Fibroblast of lung (primary cell): ENCODE results near the gene SLC6A2. TPM values are rescaled to one million over a fixed set of nuclear protein-coding genes. Genes with fewer than 3 reads are reported as not detected.
A peak's percentile ranks its signal among the peaks of the same experiment; 100 is the strongest.

Experiments used
- DNase-seq, 2 donors: peaks; one replicate each; pipeline versions ENCODE4 v3.0.0 to v3.0.0-alpha.2; 2010; ENCODE audit warnings: low read depth in 2 of 2
- H2AFZ ChIP-seq: 2 replicates; pipeline ENCODE4 v1.5.1; 2012; ENCODE audit warnings: low read length, control low read depth, inconsistent platforms
- H3K27ac ChIP-seq: 2 replicates; pipeline ENCODE4 v1.5.1; 2011; ENCODE audit warnings: low read length, control low read depth; ENCODE audit not compliant: insufficient read depth
- H3K27me3 ChIP-seq: 2 replicates; pipeline ENCODE4 v1.5.1; 2011; ENCODE audit warnings: mild to moderate bottlenecking, low read length; ENCODE audit not compliant: control insufficient read depth, insufficient read depth
- H3K36me3 ChIP-seq: 2 replicates; pipeline ENCODE4 v1.5.1; 2011; ENCODE audit warnings: low read length; ENCODE audit not compliant: control insufficient read depth, insufficient read depth
- H3K4me1 ChIP-seq: 2 replicates; pipeline ENCODE4 v1.5.1; 2011; ENCODE audit warnings: low read length; ENCODE audit not compliant: control insufficient read depth, insufficient read depth; ENCODE audit errors: extremely low read depth
- H3K4me2 ChIP-seq: 2 replicates; pipeline ENCODE4 v1.5.1; 2011; ENCODE audit warnings: low read length, control low read depth; ENCODE audit not compliant: insufficient read depth; ENCODE audit errors: extremely low read depth
- H3K4me3 ChIP-seq, 4 experiments: fragments of 200-600 bp in 1 of 4; sonication (generic) in 1 of 4; replicated peaks in 1 of 4; 2 replicates each; pipeline ENCODE4 v1.5.1; 2011 to 2016; ENCODE audit warnings: low read length in 4 of 4, low read depth in 3 of 4, mild to moderate bottlenecking in 3 of 4, control low read depth in 2 of 4, inconsistent platforms in 1 of 4, mixed read lengths in 1 of 4; ENCODE audit not compliant: insufficient read depth in 1 of 4; ENCODE audit errors: control extremely low read depth in 1 of 4
- H3K79me2 ChIP-seq: 2 replicates; pipeline ENCODE4 v1.5.1; 2012; ENCODE audit warnings: mild to moderate bottlenecking, low read length, inconsistent platforms; ENCODE audit not compliant: control insufficient read depth, insufficient read depth
- H3K9ac ChIP-seq: 2 replicates; pipeline ENCODE4 v1.5.1; 2011; ENCODE audit warnings: mild to moderate bottlenecking, low read length, control low read depth; ENCODE audit not compliant: insufficient read depth
- H3K9me3 ChIP-seq: 2 replicates; pipeline ENCODE4 v1.5.1; 2012; ENCODE audit warnings: low read depth, low read length; ENCODE audit not compliant: control insufficient read depth, insufficient read depth
- H4K20me1 ChIP-seq: 2 replicates; pipeline ENCODE4 v1.5.1; 2011; ENCODE audit warnings: low read length; ENCODE audit not compliant: control insufficient read depth, insufficient read depth; ENCODE audit errors: extremely low read depth
- EZH2 ChIP-seq: IDR thresholded peaks from 2 replicates; pipeline ENCODE4 v1.5.1; 2012; ENCODE audit warnings: low read length, control low read depth, mild to moderate bottlenecking; ENCODE audit errors: missing control alignments
- polyA plus RNA-seq, 2 donors: library from polyadenylated mRNA; depleted of rRNA in 1 of 2; stranded (reverse) in 1 of 2; unstranded in 1 of 2; fragments of >200 nt; gene quantifications; 2 replicates each; pipeline ENCODE4 v1.2.1, GENCODE V29; 2011 to 2012; ENCODE audit warnings: missing spikeins in 1 of 2
- total RNA-seq: library from RNA; depleted of rRNA; stranded (reverse); fragments of >200 nt; gene quantifications from 2 replicates; pipeline ENCODE4 v1.2.1, GENCODE V29; 2014
- TF ChIP-seq, protein P1 (sequence below), 2 donors: IDR thresholded peaks in 1 of 2; conservative IDR thresholded peaks in 1 of 2; 1 replicate in 1 of 2; 2 replicates in 1 of 2; pipeline ENCODE4 v1.5.1; 2011 to 2012; ENCODE audit warnings: low read length in 2 of 2, control low read depth in 1 of 2, inconsistent platforms in 1 of 2, low read depth in 1 of 2, mild to moderate bottlenecking in 1 of 2

SLC6A2 gene
- total and polyA plus RNA-seq, 2 donors (not counting 1 experiment from before 2014, with no cell fraction given) = not detected

DNA sequence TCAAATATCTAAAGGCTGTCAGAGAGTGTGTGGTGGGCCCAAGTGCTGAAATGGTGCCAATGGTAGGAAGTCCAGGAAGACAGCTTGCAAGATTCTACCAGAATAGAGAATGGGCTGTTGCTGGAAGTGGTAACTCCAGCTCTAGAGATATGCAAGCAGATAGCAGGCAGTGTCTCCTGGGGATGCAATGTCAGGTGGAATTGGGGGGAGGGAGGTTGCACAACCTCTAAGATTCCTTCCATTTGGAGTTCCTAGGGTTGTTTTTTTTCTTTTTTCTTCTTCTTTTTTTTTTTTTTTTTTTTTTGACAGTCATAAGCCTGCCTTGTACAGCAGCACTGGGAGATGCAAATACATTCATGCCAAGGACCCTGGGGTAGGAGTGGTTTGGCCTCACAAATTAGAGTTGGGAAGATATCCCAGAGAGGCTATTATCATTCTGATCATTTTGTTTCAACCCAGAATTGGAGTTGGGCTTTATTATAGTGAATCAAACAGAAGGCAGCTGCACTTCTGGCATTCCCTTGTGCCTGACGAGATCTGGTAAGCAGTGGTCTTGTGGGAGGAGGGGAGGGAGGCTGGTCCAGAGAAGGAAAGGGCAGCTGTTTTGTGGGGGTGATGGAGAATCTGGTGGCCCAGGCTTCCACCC, 51.1 kb downstream of the SLC6A2 start:
- Histone ChIP-seq H3K4me1 (no peaks in the 10 kb centered on the region), H3K4me2 (no peak overlapping the region), H3K9ac (no peak overlapping the region), H3K36me3 (no peaks in the 10 kb centered on the region), H4K20me1 (no peaks in the 10 kb centered on the region), H3K4me3 (no peak overlapping the region), H3K79me2 (no peaks in the 10 kb centered on the region), H3K9me3 (no peaks in the 10 kb centered on the region), H3K27me3 (no peaks in the 10 kb centered on the region), H2AFZ (no peak overlapping the region), H3K27ac (no peak overlapping the region)
- TF ChIP-seq EZH2 = no peak
- TF ChIP-seq, protein P1, sequence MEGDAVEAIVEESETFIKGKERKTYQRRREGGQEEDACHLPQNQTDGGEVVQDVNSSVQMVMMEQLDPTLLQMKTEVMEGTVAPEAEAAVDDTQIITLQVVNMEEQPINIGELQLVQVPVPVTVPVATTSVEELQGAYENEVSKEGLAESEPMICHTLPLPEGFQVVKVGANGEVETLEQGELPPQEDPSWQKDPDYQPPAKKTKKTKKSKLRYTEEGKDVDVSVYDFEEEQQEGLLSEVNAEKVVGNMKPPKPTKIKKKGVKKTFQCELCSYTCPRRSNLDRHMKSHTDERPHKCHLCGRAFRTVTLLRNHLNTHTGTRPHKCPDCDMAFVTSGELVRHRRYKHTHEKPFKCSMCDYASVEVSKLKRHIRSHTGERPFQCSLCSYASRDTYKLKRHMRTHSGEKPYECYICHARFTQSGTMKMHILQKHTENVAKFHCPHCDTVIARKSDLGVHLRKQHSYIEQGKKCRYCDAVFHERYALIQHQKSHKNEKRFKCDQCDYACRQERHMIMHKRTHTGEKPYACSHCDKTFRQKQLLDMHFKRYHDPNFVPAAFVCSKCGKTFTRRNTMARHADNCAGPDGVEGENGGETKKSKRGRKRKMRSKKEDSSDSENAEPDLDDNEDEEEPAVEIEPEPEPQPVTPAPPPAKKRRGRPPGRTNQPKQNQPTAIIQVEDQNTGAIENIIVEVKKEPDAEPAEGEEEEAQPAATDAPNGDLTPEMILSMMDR (conservative IDR thresholded peaks at IDR 0.05 in 1 of 2, IDR thresholded peaks at IDR 0.05 in 1 of 2; ENCODE audit: low read depth in 1 of 2, low read length in 2 of 2) = no peak
- DNase-seq = no peak

DNA sequence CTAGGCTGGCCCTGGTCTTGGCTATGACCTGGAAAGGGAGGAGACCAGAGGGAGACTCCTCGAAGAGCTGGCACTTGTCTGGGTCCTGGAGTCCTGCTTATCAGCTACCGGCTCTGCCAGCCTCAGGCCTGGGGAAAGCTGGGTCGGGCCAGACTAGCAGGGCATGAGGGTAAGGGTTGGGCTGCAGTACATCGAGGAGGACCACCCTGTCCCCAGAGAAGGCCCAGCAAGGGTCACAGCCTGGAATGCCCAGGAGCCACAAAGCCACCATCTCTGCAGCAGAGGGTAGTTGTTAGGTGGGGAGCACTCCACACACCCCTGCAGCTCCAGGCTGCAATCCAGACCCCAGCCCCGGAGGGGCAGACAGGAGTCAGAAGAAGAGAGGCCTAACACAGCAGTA, 54.0 kb downstream of the SLC6A2 start:
- DNase-seq = no peak
- Histone ChIP-seq H3K9ac (no peak overlapping the region), H3K79me2 (no peaks in the 10 kb centered on the region), H3K36me3 (no peaks in the 10 kb centered on the region), H3K27me3 (no peaks in the 10 kb centered on the region), H3K4me2 (no peak overlapping the region), H3K27ac (no peak overlapping the region), H3K4me3 (no peak overlapping the region), H2AFZ (no peak overlapping the region), H3K4me1 (no peaks in the 10 kb centered on the region), H4K20me1 (no peaks in the 10 kb centered on the region), H3K9me3 (no peaks in the 10 kb centered on the region)
- TF ChIP-seq EZH2 = no peak
- TF ChIP-seq, protein P1 (conservative IDR thresholded peaks at IDR 0.05 in 1 of 2, IDR thresholded peaks at IDR 0.05 in 1 of 2; ENCODE audit: low read depth in 1 of 2, low read length in 2 of 2) = no peak

DNA sequence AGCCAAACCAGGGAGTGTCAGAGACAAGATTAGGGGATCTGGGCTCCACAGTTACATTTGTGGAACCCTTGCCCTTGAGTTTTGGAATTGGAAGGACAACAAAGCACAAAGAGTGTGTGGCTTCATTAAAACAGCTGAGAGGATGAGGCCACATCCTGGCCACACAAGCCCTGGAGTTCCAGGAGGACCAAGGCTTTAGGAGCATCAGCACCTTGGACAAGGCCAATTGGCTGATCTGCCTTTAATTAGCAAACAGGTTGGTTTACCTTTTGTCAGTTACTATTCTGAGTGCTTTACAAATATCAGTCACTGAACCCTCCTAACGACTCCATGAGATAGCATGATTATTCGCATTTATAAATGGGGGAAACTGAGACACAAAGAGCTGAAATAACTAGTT, 54.7 kb downstream of the SLC6A2 start:
- H3K27me3 ChIP-seq = no peaks in the 10 kb centered on the region
- H3K9me3 ChIP-seq = no peaks in the 10 kb centered on the region
- H3K79me2 ChIP-seq = no peaks in the 10 kb centered on the region
- DNase-seq = peak in 1 of 2 donors; percentile 3
- no peak overlapping the region for H3K4me2 ChIP-seq
- no peak overlapping the region for H3K4me3 ChIP-seq
- H4K20me1 ChIP-seq = no peaks in the 10 kb centered on the region
- H3K27ac ChIP-seq = no peak overlapping the region
- H3K4me1 ChIP-seq = no peaks in the 10 kb centered on the region
- no peak overlapping the region for H2AFZ ChIP-seq
- TF ChIP-seq, protein P1 (conservative IDR thresholded peaks at IDR 0.05 in 1 of 2, IDR thresholded peaks at IDR 0.05 in 1 of 2; ENCODE audit: low read depth in 1 of 2, low read length in 2 of 2) = no peak
- no peak for TF ChIP-seq EZH2
- H3K9ac ChIP-seq = no peak overlapping the region
- H3K36me3 ChIP-seq = no peaks in the 10 kb centered on the region
